IMR-90 (cell line): ENCODE data around the gene FNBP1. TPM values are rescaled to one million over a fixed set of nuclear protein-coding genes. Genes with fewer than 3 reads are reported as not detected.
A peak's percentile ranks its signal among the peaks of the same experiment; 100 is the strongest.

ENCODE experiments used
- ATAC-seq: fragments of 200-7000 bp; cut with Tn5 transposase; 2 replicates; pipeline ENCODE4 v1.9.1; 2020; ENCODE audit warnings: low read depth, mild to moderate bottlenecking, moderate library complexity
- BruUV-seq: library from RNA; stranded (reverse); fragments of 400-500 nt; replicated peaks from 2 replicates; lab custom pipeline; 2021; lab: Mats Ljungman, UMichigan
- CTCF ChIA-PET: fragments of 300-600 bp; formaldehyde crosslinking; extraction: SDS; loops from one replicate; lab custom pipeline; 2021; ENCODE audit warnings: antibody characterized with exemption; lab: Yijun Ruan, JAX
- POLR2A ChIA-PET: fragments of 300-600 bp; sonication (Branson Sonifier 250); formaldehyde crosslinking; loops from one replicate; lab custom pipeline; 2022; ENCODE audit warnings: antibody characterized with exemption; ENCODE audit not compliant: unreplicated experiment; lab: Charles Lee
- DNase-seq: peaks from one replicate; pipeline ENCODE4 v3.0.0; 2013
- H2AFZ ChIP-seq: replicated peaks from 2 replicates; pipeline ENCODE3; 2013; ENCODE audit warnings: low read length, mild to moderate bottlenecking; ENCODE audit not compliant: poor library complexity
- H2AK5ac ChIP-seq: 2 replicates; pipeline ENCODE4 v1.6.1; 2013; ENCODE audit warnings: low read depth, low read length, inconsistent platforms
- H2AK9ac ChIP-seq: replicated peaks from 2 replicates; pipeline ENCODE3; 2013; ENCODE audit warnings: mild to moderate bottlenecking, low read depth, low read length, moderate library complexity; ENCODE audit not compliant: poor library complexity
- H2BK120ac ChIP-seq: 2 replicates; pipeline ENCODE4 v1.6.1; 2013; ENCODE audit warnings: low read depth, low read length, inconsistent platforms
- H2BK15ac ChIP-seq: 3 replicates; pipeline ENCODE4 v1.6.1; 2013; ENCODE audit warnings: low read depth, low read length, inconsistent platforms
- H2BK20ac ChIP-seq: 2 replicates; pipeline ENCODE4 v1.6.1; 2013; ENCODE audit warnings: low read depth, mild to moderate bottlenecking, inconsistent platforms, low read length, moderate library complexity
- H2BK5ac ChIP-seq: 2 replicates; pipeline ENCODE4 v1.6.1; 2013; ENCODE audit warnings: mild to moderate bottlenecking, low read depth, low read length, inconsistent platforms; ENCODE audit not compliant: poor library complexity, severe bottlenecking
- H3K14ac ChIP-seq: replicated peaks from 2 replicates; pipeline ENCODE4 v1.6.1; 2013; ENCODE audit warnings: low read depth, low read length, inconsistent platforms
- H3K18ac ChIP-seq: 2 replicates; pipeline ENCODE4 v1.6.1; 2013; ENCODE audit warnings: low read depth, low read length, control low read depth
- H3K23ac ChIP-seq: 2 replicates; pipeline ENCODE4 v1.6.1; 2013; ENCODE audit warnings: low read depth, low read length, inconsistent platforms
- H3K27ac ChIP-seq: 2 replicates; pipeline ENCODE4 v1.5.1; 2013; ENCODE audit warnings: mild to moderate bottlenecking, control low read depth, low read length; ENCODE audit not compliant: insufficient read depth
- H3K27me3 ChIP-seq: 2 replicates; pipeline ENCODE4 v1.6.1; 2013; ENCODE audit warnings: low read length; ENCODE audit not compliant: control insufficient read depth, insufficient read depth
- H3K36me3 ChIP-seq: 2 replicates; pipeline ENCODE4 v1.6.1; 2013; ENCODE audit warnings: low read length, mixed read lengths; ENCODE audit not compliant: control insufficient read depth, insufficient read depth
- H3K4ac ChIP-seq: 2 replicates; pipeline ENCODE4 v1.6.1; 2013; ENCODE audit warnings: low read depth, low read length, inconsistent platforms
- H3K4me1 ChIP-seq: 2 replicates; pipeline ENCODE4 v1.6.1; 2013; ENCODE audit warnings: low read length, mixed read lengths; ENCODE audit not compliant: control insufficient read depth, insufficient read depth
- H3K4me2 ChIP-seq: 2 replicates; pipeline ENCODE4 v1.6.1; 2013; ENCODE audit warnings: low read depth, mild to moderate bottlenecking, control low read depth, low read length, moderate library complexity
- H3K4me3 ChIP-seq: 2 replicates; pipeline ENCODE4 v1.5.1; 2013; ENCODE audit warnings: low read depth, mild to moderate bottlenecking, control low read depth, low read length, moderate library complexity; ENCODE audit not compliant: insufficient read depth
- H3K56ac ChIP-seq: 2 replicates; pipeline ENCODE4 v1.6.1; 2013; ENCODE audit warnings: low read length, inconsistent platforms; ENCODE audit not compliant: insufficient read depth; ENCODE audit errors: extremely low read depth
- H3K79me1 ChIP-seq, 2 experiments: 2 replicates each; pipeline ENCODE4 v1.6.1; 2013; ENCODE audit warnings: low read length in 2 of 2, inconsistent platforms in 1 of 2, low read depth in 1 of 2
- H3K9ac ChIP-seq: 2 replicates; pipeline ENCODE4 v1.6.1; 2013; ENCODE audit warnings: low read depth, low read length, control low read depth
- H3K9me1 ChIP-seq: 2 replicates; pipeline ENCODE4 v1.6.1; 2013; ENCODE audit warnings: low read length, inconsistent platforms; ENCODE audit not compliant: insufficient read depth
- H3K9me3 ChIP-seq: 2 replicates; pipeline ENCODE4 v1.6.1; 2013; ENCODE audit warnings: low read length; ENCODE audit not compliant: control insufficient read depth, insufficient read depth
- H4K20me1 ChIP-seq: 2 replicates; pipeline ENCODE4 v1.6.1; 2013; ENCODE audit warnings: low read length, inconsistent platforms; ENCODE audit not compliant: insufficient read depth
- H4K5ac ChIP-seq: 2 replicates; pipeline ENCODE4 v1.6.1; 2013; ENCODE audit warnings: mild to moderate bottlenecking, low read depth, low read length, control low read depth
- H4K8ac ChIP-seq, 2 experiments: 2 replicates each; pipeline ENCODE4 v1.6.1; 2013; ENCODE audit warnings: low read depth in 2 of 2, low read length in 2 of 2, control low read depth in 1 of 2, inconsistent platforms in 1 of 2
- H4K91ac ChIP-seq: 2 replicates; pipeline ENCODE4 v1.6.1; 2013; ENCODE audit warnings: low read depth, low read length, inconsistent platforms; ENCODE audit not compliant: insufficient read depth
- CEBPB ChIP-seq: IDR thresholded peaks from 2 replicates; pipeline ENCODE4 v1.6.1; 2012; ENCODE audit warnings: low read depth, low read length, improper control_type of control experiment
- RAD21 ChIP-seq: IDR thresholded peaks from 2 replicates; pipeline ENCODE4 v1.6.1; 2012; ENCODE audit warnings: low read length, improper control_type of control experiment
- RCOR1 ChIP-seq: IDR thresholded peaks from 2 replicates; pipeline ENCODE4 v1.6.1; 2012; ENCODE audit warnings: mild to moderate bottlenecking, low read length, improper control_type of control experiment; ENCODE audit not compliant: insufficient replicate concordance
- WGBS, 2 experiments: methylation state at CpG; one replicate each; pipeline versions ENCODE4 v1.1.5 to v1.1.7; 2013; ENCODE audit warnings: missing lambda C conversion rate in 2 of 2; ENCODE audit not compliant: insufficient read length in 1 of 2; ENCODE audit errors: extremely low coverage in 2 of 2; 5-methylcytosine and 5-hydroxymethylcytosine counted together
- dilution Hi-C: fragments of 300-500 bp; cut with HindIII; formaldehyde crosslinking; loops from one replicate; pipeline ENCODE4 v1.14.3; 2018; ENCODE audit warnings: low sequenced_read_pairs; ENCODE audit not compliant: unreplicated experiment
- in situ Hi-C: fragments of 300-500 bp; cut with MboI; formaldehyde crosslinking; loops from 3 replicates; pipeline ENCODE4 v1.14.3; 2019; ENCODE audit warnings: low sequenced_read_pairs, inconsistent platforms, mixed read lengths
- intact Hi-C: fragments of 100-400 bp; cut with micrococcal nuclease; formaldehyde crosslinking; loops from 2 replicates; pipeline ENCODE4 v1.10.0; 2022
- polyA plus RNA-seq, 3 experiments: library from polyadenylated mRNA; depleted of rRNA; stranded (reverse); fragments of >200 nt; gene quantifications; 2 replicates each; pipeline ENCODE4 v1.2.3, GENCODE V29; 2012; ENCODE audit warnings: low replicate concordance in 1 of 3
- total RNA-seq: library from RNA; depleted of rRNA; stranded (reverse); fragments of >200 nt; gene quantifications from 2 replicates; pipeline ENCODE4 v1.2.3, GENCODE V29; 2012
- TF ChIP-seq, protein P1 (sequence below): conservative IDR thresholded peaks from 2 replicates; pipeline ENCODE4 v1.5.1; 2012; ENCODE audit warnings: mild to moderate bottlenecking, low read depth, low read length, improper control_type of control experiment

FNBP1 gene
- total and polyA plus RNA-seq, 2 of the 4 experiments (the other 2 are of a cell fraction) = 10.3 to 15.4 TPM

DNA sequence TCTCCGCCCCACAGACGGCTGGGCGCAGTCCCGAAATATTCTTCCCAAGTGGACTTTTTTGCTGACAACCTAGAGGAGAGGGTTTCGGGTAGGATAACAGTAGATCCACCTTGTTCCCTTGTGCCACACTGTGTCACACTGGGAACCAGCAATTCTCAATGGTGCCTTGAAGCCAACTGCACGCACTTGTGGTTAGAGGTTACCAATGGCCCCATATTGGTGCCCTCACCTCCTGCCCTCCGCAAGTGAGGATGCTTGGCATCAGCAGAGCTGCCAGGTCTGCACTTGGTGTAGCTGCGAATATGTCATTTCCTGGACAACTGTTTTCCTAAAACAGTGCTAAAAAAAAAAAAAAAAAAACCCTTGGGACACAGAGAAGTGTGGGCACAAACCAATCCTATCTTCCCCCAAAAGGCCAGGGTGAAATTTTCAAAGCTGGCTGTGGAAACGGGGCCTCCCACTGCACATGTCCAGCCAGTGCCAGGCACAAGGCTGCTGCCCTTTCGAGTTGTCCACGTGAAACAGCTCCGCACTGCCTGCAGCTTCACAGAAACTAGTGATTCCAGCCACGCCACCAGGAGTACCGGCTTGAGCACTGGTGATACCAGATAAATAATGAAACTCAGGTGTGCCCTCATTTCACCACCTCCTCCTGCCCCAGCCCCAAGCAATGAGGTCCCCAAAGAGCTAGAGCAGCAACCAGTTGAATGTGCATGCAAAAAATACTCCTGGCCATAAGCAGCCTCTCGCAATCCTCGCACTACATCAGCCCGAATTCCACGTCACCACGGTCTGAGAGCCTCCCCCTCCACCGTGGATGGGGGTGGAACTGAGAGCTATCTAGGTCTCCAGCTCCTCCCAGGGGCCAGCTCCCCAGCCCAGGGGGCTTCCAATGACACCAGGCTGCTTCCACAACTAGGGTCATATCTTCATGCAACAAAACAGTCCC lies 156.5 kb downstream of the FNBP1 start:
- Histone ChIP-seq H4K20me1 (no peaks in the 10 kb centered on the region), H2BK120ac (peak overlapping the region; percentile 64; the same call in 1 of the 2 replicates), H2AK5ac (peak overlapping the region; percentile 95), H3K4ac (peak overlapping the region; percentile 83), H3K9ac (no peak overlapping the region), H3K9me3 (no peaks in the 10 kb centered on the region), H2BK20ac (peak overlapping the region; percentile 47), H3K4me1 (peaks cover 28% of the 10 kb centered on the region), H3K9me1 (peaks cover 17% of the 10 kb centered on the region), H3K27ac (no peak overlapping the region), H2BK15ac (0 out of 3 replicates have a peak overlapping the region, but pooled peaks have one; percentile 36), H4K8ac (peak overlapping the region; percentile 47 to 55; a peak in 3 of 4 replicates), H3K4me2 (no peak overlapping the region), H3K4me3 (no peak overlapping the region), H3K18ac (no peak overlapping the region), H3K36me3 (peaks cover 17% of the 10 kb centered on the region), H3K79me1 (peaks cover 0 to 3% of the 10 kb centered on the region in 2 experiments; a peak in 1 of 4 replicates), H4K5ac (peak overlapping the region; percentile 30; the same call in 1 of the 2 replicates), H3K14ac (peak overlapping the region; percentile 60; the same call in 1 of the 2 replicates), H2AFZ (peak overlapping the region; percentile 52), H3K56ac (no peak overlapping the region), H3K23ac (peak overlapping the region; percentile 65; the same call in 1 of the 2 replicates), H2BK5ac (peak overlapping the region; percentile 5), H2AK9ac (peak overlapping the region; percentile 6), H4K91ac (peak overlapping the region; percentile 4; the same call in 1 of the 2 replicates), H3K27me3 (no peaks in the 10 kb centered on the region)
- 94% methylated on average over 6 of the region's 20 CpGs; no CpG with 5 or more reads in 1 of the 2 experiments for WGBS, 2 experiments
- TF ChIP-seq, protein P1, sequence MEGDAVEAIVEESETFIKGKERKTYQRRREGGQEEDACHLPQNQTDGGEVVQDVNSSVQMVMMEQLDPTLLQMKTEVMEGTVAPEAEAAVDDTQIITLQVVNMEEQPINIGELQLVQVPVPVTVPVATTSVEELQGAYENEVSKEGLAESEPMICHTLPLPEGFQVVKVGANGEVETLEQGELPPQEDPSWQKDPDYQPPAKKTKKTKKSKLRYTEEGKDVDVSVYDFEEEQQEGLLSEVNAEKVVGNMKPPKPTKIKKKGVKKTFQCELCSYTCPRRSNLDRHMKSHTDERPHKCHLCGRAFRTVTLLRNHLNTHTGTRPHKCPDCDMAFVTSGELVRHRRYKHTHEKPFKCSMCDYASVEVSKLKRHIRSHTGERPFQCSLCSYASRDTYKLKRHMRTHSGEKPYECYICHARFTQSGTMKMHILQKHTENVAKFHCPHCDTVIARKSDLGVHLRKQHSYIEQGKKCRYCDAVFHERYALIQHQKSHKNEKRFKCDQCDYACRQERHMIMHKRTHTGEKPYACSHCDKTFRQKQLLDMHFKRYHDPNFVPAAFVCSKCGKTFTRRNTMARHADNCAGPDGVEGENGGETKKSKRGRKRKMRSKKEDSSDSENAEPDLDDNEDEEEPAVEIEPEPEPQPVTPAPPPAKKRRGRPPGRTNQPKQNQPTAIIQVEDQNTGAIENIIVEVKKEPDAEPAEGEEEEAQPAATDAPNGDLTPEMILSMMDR = no peak
- TF ChIP-seq RCOR1 (no peak), RAD21 (no peak), CEBPB (no peak)
- ATAC-seq = no peak
- ChIA-PET CTCF (interaction anchor here (0.6 kb wide), 1 partner anchor 23 kb away, joined by 3 read pairs; no protein-coding TSS in a partner anchor), POLR2A (interaction anchor here (0.6 kb wide), 1 partner anchor 155 kb away, joined by 6 read pairs; no protein-coding TSS in a partner anchor)
- BruUV-seq = no TSS peak
- intact Hi-C loops = loop anchor here (5.0 to 10.0 kb wide), 3 partner anchors 76 to 348 kb away; no protein-coding TSS in a partner anchor
- dilution Hi-C loops = no loop called here
- no peak for DNase-seq
- in situ Hi-C loops = loop anchor here (25.0 kb wide), 1 partner anchor 176 kb away; the partner anchor contains the start of gene GPR107
